Omental fat pad (tissue), 4 donors: ENCODE measurements around the gene RAB40C. TPM values are rescaled to one million over a fixed set of nuclear protein-coding genes. Genes with fewer than 3 reads are reported as not detected.

Experiments
- ATAC-seq: fragments of 150-250 bp; one replicate; pipeline ENCODE4 v1.9.1; 2016; ENCODE audit warnings: mild to moderate bottlenecking, moderate library complexity; ENCODE audit not compliant: low FRiP score
- DNase-seq: peaks from one replicate; pipeline ENCODE4 v3.0.0-alpha.2; 2019; ENCODE audit warnings: low spot score
- CTCF ChIP-seq, 3 donors: fragments of 450-650 bp; IDR thresholded peaks; one replicate each; pipeline ENCODE4 v1.5.1; 2016 to 2017; ENCODE audit warnings: antibody characterized with exemption in 3 of 3, mild to moderate bottlenecking in 3 of 3, moderate library complexity in 2 of 3
- total RNA-seq, 4 donors: library from RNA; depleted of rRNA; stranded (reverse); fragments of >200 nt; gene quantifications; one replicate each; pipeline ENCODE4 v1.1.0, GENCODE V29; 2016

RAB40C gene, protein sequence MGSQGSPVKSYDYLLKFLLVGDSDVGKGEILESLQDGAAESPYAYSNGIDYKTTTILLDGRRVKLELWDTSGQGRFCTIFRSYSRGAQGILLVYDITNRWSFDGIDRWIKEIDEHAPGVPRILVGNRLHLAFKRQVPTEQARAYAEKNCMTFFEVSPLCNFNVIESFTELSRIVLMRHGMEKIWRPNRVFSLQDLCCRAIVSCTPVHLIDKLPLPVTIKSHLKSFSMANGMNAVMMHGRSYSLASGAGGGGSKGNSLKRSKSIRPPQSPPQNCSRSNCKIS
- total RNA-seq: 10 to 100 TPM; 11.6 to 20.6 (median 14.8) TPM

GRCh38 chr16:589658-590187 is at the start of gene RAB40C:
Gene RAB40C (plus strand): TSS chr16:590066. CDS start chr16:590292, 226 bp downstream.
- ATAC-seq (peak; percentile 94), DNase-seq (peak; percentile 93)
- TF ChIP-seq CTCF (IDR thresholded peaks at IDR 0.05): no peak

DNA sequence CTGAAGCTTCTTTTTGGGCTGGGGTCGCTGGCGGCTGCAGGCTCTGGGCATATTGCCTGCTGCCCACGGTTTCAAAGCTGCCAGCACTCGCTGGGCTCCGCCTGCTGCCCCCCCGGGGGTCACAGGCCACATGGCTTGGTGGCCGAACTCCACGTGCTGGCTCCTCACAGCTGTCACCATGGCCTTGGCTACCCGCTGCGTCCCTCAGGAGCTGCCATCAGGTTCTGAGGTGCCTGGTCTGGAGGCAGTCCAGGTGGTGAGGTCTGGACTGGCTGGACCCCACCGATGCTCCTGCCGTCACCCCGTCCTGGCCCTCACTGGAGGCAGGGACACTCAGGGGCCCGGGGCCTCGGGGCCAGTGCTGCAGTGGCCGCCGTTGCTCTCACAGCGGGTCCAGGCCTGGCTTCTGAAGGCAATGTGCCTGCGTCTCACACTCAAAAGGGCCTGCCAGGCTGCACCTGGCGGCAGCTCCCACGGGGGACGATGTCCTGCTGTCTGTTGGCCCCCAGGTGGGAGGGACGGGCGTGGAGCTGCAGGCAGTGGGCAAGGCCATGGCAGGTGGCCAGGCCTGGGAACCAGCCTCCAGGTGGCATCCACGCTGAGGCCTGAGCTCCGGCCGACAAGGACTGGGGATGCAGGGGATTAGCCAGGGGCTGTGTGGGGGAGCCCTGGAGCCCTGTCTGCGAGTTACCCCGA is 49.1 kb upstream of the RAB40C start:
- no peak for ATAC-seq
- TF ChIP-seq CTCF (IDR thresholded peaks at IDR 0.05): no peak
- DNase-seq: no peak

GRCh38 chr16:543301-544164 is 46.3 kb upstream of the RAB40C start:
- no peak for TF ChIP-seq CTCF (IDR thresholded peaks at IDR 0.05)
- DNase-seq (no peak), ATAC-seq (no peak)

- DNase-seq (no peak), ATAC-seq (no peak)
- no peak for TF ChIP-seq CTCF (IDR thresholded peaks at IDR 0.05)
These were observed 45.3 kb upstream of the RAB40C start for GRCh38 chr16:544517-544916.

GRCh38 chr16:546909-547770 is 42.7 kb upstream of the RAB40C start:
- no peak for ATAC-seq
- DNase-seq: no peak
- TF ChIP-seq CTCF (IDR thresholded peaks at IDR 0.05): no peak

GRCh38 chr16:548586-548985 is 41.3 kb upstream of the RAB40C start:
- TF ChIP-seq CTCF (IDR thresholded peaks at IDR 0.05): no peak
- ATAC-seq (no peak), DNase-seq (no peak)
